Endometrial microvascular endothelial cells (primary cell): Measurements from ENCODE around the gene B4GALT1. TPM values are rescaled to one million over a fixed set of nuclear protein-coding genes. Genes with fewer than 3 reads are reported as not detected.

Experiments
- in situ Hi-C: cut with HindIII; loops from 2 replicates; pipeline ENCODE4 v1.10.0; 2017; ENCODE audit warnings: low sequenced_read_pairs, low pct_unique_long_range_greater_than_20kb; ENCODE audit errors: inconsistent ontology term
- total RNA-seq: library from RNA; depleted of rRNA; stranded (reverse); fragments of >200 nt; gene quantifications from one replicate; pipeline ENCODE4 v1.2.3, GENCODE V29; 2015; ENCODE audit errors: inconsistent ontology term

B4GALT1 gene
- total RNA-seq, 1 donor from 2014 or later = 27.0 TPM

DNA sequence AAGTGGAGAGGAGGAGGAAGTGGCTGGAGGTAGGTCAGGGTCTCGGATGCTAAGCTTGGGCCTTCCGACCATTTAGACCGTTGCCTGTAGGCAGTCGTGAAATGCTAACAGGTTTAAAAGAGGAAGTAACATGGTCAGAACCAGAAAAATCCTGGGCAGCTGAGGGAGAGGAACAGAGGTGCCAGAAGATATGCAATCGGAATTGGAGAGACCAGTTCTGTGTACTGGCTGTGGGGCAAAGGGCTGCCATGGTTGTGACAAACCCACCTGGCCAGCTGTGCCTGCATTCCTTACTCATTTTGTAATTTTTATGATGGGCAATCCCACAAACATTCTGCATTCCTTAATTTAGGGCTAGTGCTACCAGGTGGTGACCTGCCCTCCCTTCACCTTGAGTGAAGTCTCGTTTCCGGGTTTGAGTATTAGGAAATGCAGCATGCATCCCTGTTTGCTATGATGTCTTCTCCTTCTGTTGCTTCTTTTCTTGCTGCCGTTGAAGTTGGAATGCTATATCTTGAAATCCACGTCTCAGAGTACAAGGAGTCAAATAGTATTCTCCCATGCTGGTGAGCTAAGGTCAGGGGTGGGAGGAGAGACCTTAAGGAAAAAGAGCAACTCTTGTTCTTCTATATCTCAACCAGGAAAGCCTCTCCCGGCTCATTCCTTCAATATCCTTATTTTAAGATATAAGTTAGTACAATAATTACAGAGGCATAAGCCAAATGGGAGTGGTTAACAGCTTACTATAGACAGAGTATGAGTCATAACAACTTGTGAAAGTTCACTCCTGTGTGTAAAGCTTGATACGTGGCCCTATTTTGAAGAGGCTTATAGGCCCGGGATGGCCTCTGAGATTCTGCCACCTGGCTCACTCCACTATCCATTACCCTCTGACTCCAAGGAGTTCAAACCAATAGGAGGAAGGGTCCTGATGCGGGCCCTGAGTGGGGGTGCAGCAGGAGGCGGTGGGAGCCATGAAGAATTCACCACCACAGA lies 37.0 kb downstream of the B4GALT1 start:
- in situ Hi-C loops = loop anchor here (5.0 kb wide), 1 partner anchor 32 kb away; no protein-coding TSS in a partner anchor

GRCh38 chr9:33129251-33129885 lies 37.8 kb downstream of the B4GALT1 start:
- in situ Hi-C loops = loop anchor here (5.0 kb wide), 1 partner anchor 33 kb away; no protein-coding TSS in a partner anchor

DNA sequence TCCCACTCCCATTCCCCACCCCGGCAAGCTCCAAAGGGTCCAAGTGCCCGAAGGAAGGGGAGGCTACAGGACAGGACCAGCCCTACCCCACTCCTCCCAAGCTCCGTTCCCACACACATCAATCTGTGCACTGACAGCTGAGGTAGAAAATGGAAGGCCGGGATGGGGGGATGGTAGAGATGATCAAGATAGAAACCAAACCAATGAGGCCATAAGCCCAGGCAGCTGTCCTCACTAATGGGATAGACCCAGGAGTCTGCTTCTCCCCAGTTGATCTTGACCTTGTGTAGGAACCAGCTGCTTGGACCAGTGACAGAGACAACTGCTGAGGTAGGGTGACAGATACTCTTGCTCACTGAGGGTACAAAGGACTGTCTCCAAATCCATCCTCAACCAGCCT lies 38.6 kb downstream of the B4GALT1 start:
- in situ Hi-C loops = loop anchor here (5.0 kb wide), 1 partner anchor 34 kb away; no protein-coding TSS in a partner anchor

GRCh38 chr9:33127881-33128280 lies 39.3 kb downstream of the B4GALT1 start:
- in situ Hi-C loops = loop anchor here (5.0 kb wide), 1 partner anchor 34 kb away; no protein-coding TSS in a partner anchor

DNA sequence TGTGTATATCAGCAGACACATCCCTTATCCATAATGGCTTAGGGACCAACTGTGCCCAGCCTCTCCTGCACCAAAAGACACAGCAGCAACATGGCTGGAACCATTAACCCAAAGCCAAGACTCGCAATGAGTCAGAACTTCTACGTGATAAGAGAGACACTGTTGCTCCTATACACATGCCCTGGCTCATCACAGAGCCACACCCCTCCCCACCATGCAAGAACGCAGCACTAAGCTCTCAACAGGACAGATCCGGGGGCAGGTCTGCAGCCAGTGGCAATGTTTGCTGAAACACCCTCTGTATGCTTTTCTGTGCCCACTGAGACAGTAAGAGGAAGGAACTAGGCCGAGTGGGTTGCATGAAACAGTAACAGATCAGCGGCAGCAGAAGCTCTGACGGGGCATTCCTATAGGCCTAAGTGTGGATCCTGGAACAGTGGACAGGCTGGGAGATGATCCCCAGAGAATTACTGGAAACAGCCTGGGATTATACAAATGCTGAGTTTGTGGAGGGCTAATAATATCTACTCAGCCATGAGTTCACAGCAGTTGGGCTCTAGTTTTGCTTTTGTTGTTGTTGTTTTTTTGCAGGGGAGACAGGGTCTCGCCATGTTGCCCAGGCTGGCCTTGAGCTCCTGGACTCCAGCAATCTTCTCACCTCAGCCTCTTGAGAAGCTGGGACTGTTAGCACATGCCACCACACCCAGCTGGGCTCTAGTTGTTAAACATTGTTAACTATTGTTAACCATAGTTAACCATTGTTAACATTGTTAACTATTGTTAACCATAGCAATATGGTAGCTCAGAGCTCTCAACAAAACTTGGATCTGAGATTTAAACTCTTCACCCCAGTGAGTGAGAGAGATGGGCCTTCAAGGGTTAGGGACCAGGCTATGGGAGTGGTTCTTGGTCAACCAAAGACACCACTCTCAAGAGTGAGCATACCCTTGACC lies 41.0 kb downstream of the B4GALT1 start:
- in situ Hi-C loops = loop anchor here (5.0 kb wide), 1 partner anchor 36 kb away; no protein-coding TSS in a partner anchor

- in situ Hi-C loops = loop anchor here (5.0 kb wide), 1 partner anchor 37 kb away; no protein-coding TSS in a partner anchor
Measured at GRCh38 chr9:33125461-33125860, 41.7 kb downstream of the B4GALT1 start.

- in situ Hi-C loops = loop anchor here (5.0 kb wide), 1 partner anchor 37 kb away; no protein-coding TSS in a partner anchor
Measured at GRCh38 chr9:33124751-33125381, 42.3 kb downstream of the B4GALT1 start.

DNA sequence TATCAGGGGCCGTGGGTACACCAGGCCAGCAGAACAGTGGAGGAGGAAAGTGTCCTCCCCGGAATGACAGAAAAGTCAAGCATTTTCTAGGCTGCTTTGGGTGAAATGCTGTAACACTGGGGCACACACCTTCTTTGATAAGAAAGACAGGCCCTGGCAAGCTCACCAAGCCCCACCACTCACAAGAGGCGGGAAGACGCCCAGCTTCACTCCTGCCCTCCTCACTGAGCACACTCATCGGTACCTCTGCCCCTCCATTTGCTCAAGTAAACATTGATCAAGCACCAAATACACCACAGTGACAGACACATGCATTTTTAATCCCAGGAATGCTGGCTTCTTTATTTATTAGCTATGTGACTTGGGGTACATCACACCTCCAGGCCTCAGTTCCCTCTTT lies 43.1 kb downstream of the B4GALT1 start:
- in situ Hi-C loops = no loop called here

DNA sequence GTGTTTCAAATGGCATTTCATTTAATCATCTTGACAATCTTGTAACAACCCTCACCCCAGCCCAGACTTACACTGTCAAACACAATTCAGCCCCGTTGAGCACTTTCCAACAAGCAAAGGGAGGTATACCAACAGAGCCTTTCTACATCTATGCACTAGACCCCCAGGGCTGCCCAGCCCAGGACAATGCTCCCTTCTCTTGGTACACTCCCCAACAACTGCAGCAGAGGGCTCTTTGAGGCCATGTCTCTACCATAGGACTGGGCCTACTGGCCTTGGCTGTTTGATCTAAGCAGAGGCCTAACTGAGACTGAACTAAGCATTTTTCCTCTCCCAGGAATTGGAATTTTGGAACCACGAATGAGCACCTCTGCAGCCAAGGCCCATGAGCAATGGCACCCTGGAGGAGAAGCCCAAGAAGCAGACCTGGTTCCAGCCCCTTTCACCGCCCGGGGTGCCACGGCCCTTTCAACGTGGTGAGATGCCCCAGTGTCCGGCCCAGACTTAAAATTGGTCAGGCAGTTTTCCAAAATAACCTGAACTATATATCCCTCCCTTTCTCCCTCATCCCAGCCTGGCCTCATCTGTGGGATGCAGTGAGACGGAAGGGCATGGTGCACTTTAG lies 43.6 kb downstream of the B4GALT1 start:
- in situ Hi-C loops = no loop called here

DNA sequence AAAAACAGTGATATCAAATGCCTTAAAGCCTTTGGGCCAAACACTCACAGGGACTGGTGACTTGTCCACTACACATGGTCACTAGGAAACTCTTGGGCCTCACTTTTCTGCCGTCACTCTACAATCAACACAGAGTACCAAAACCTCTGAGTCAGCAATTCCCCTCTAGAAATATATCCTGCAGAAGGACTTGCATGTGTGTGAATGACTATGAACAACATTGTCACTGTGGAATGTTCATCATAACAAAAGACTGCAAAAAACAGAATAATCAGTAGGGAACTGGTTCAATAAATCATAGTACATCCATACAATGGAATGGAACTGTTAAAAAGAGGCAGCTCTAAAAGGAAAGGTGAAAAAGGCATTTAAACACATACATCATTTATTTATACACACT lies 46.5 kb downstream of the B4GALT1 start:
- in situ Hi-C loops = no loop called here

GRCh38 chr9:33117796-33118195 lies 49.3 kb downstream of the B4GALT1 start:
- in situ Hi-C loops = no loop called here

GRCh38 chr9:33117306-33117705 lies 49.8 kb downstream of the B4GALT1 start:
- in situ Hi-C loops = no loop called here

DNA sequence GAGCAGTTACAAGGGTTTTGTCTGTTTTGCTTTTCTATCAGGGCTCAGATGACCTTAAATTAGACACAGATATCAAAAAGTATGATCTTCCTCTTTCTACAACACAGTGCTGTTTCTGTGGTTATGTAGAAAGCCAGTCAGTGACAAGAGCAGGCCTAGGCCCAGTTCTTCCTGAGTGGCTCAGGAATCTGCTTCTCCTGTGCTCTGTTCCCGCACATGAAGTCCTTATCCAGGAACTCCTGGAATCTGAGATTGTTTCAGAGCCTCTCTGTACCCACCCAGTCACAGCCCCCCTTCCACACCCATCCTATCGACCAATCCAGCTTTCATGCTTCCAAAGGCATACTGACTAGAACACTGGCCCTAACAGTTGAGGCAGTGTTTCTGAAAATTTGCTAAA lies 50.3 kb downstream of the B4GALT1 start:
- in situ Hi-C loops = no loop called here

DNA sequence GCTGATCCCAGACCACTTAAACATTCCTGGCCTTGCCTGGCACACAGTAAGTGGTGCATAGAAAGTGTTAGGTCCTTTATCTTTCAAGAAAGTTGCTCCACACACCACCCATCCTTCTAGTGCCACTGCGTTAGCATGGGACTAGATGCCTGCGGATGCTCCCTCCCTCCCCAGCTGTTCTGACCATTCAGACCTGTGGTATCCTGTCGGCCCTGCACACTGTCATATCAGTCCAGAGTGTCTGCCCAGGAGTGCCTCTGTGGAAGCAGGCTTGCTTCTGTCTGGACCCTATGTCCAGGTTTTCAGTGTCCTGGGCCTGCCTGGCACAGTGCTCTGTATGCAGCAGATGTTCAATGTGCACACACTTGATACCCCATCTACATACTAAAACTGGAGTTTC lies 52.4 kb downstream of the B4GALT1 start:
- in situ Hi-C loops = no loop called here

- in situ Hi-C loops = no loop called here
Measured at GRCh38 chr9:33113799-33114547, 53.2 kb downstream of the B4GALT1 start.

DNA sequence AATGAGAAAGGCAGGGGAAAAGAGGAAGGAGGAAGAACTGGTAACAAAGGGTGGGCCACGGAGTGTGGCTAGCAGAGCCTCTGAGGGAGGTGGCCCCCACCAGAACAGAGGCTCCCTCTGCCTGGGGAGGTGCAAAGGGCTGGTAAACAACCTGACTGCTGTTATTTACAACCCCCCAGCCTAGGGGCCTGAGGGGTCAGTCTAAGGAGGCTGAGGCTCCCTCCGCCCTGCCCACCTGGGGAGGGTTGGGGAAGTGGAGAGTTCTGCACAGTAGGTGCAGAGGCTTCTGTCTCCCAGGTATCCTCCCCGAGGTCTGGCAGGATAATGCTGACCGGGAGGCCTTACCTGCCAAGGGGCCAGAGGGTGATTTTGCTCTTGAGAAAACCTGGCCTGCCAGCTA lies 55.0 kb downstream of the B4GALT1 start:
- in situ Hi-C loops = no loop called here

- in situ Hi-C loops = no loop called here
Measured at GRCh38 chr9:33111631-33112030, 55.5 kb downstream of the B4GALT1 start.
